ENCODE measurements around the gene ERC1. TPM values are rescaled to one million over a fixed set of nuclear protein-coding genes. Genes with fewer than 3 reads are reported as not detected.

The ERC1 gene
- total RNA-seq, 1 experiment from 2014 or later: 55.1 TPM

DNA sequence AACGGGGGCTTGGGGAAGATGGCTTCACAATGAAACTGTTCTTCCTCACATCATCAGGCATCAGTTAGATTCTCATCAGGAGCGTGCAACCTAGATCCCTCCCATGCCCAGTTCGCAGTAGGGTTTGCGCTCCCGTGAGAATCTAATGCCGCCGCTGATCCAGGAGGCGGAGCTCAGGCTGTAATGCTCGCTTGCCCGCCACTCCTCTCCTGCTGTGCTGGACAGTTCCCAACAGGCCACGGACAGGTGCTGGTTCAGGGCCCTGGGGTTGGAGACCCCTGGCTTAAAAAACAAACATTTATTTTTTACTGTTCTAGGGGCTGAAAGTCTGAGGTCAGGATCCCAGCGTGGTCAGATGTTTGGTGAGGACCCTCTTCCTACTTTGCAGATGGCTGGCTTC lies 422.9 kb downstream of the ERC1 start:
- Mint-ChIP-seq H3K4me3 (ENCODE audit: unreplicated experiment) (no peak overlapping the region), H3K27ac (ENCODE audit: low read depth, unreplicated experiment) (no peak overlapping the region), H3K9me3 (ENCODE audit: unreplicated experiment) (peaks cover 7% of the 10 kb centered on the region), H3K36me3 (ENCODE audit: insufficient read depth, unreplicated experiment) (peaks cover 34% of the 10 kb centered on the region), H3K4me1 (ENCODE audit: insufficient read depth, unreplicated experiment) (peaks cover 6% of the 10 kb centered on the region), H3K27me3 (ENCODE audit: insufficient read depth, unreplicated experiment) (no peaks in the 10 kb centered on the region)
- no peak for DNase-seq (ENCODE audit: unreplicated experiment)
- no TSS peak for BruUV-seq (replicated peaks)
- ChIA-PET CTCF (no interaction called here), POLR2A (interaction anchor here (0.9 kb wide), 1 partner anchor 11 kb away, joined by 4 read pairs; no protein-coding TSS in a partner anchor)
- intact Hi-C loops (cut with micrococcal nuclease): no loop called here
- TF ChIP-seq, protein P1, sequence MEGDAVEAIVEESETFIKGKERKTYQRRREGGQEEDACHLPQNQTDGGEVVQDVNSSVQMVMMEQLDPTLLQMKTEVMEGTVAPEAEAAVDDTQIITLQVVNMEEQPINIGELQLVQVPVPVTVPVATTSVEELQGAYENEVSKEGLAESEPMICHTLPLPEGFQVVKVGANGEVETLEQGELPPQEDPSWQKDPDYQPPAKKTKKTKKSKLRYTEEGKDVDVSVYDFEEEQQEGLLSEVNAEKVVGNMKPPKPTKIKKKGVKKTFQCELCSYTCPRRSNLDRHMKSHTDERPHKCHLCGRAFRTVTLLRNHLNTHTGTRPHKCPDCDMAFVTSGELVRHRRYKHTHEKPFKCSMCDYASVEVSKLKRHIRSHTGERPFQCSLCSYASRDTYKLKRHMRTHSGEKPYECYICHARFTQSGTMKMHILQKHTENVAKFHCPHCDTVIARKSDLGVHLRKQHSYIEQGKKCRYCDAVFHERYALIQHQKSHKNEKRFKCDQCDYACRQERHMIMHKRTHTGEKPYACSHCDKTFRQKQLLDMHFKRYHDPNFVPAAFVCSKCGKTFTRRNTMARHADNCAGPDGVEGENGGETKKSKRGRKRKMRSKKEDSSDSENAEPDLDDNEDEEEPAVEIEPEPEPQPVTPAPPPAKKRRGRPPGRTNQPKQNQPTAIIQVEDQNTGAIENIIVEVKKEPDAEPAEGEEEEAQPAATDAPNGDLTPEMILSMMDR (IDR thresholded peaks at IDR 0.05; ENCODE audit: unreplicated experiment): no peak

DNA sequence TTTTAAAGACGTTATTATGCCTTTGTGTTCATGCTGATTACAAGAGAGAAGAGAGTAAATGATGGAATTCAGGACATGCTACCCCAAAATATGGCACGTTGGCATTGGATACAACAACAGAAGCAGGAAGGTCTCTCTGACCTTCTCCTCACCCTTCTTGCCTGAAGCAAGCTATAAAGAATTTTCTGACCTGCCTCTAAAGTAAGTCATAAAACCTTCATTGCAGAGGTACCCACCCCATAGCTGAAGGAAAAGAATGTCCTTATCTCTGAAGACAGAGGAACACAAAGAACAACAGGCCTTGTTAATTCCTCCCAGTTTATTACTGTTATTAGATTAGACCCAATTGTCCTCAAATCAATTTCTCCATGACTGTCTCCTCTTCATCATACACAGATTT lies 427.1 kb downstream of the ERC1 start:
- peaks cover 6% of the 10 kb centered on the region for H3K4me1 Mint-ChIP-seq (ENCODE audit: insufficient read depth, unreplicated experiment)
- H3K27me3 Mint-ChIP-seq (ENCODE audit: insufficient read depth, unreplicated experiment): no peaks in the 10 kb centered on the region
- intact Hi-C loops (cut with micrococcal nuclease): no loop called here
- no peak for DNase-seq (ENCODE audit: unreplicated experiment)
- CTCF ChIA-PET: no interaction called here
- H3K36me3 Mint-ChIP-seq (ENCODE audit: insufficient read depth, unreplicated experiment): peaks cover 13% of the 10 kb centered on the region
- no TSS peak for BruUV-seq (replicated peaks)
- TF ChIP-seq, protein P1 (IDR thresholded peaks at IDR 0.05; ENCODE audit: unreplicated experiment): no peak
- no peak overlapping the region for H3K27ac Mint-ChIP-seq (ENCODE audit: low read depth, unreplicated experiment)
- peaks cover 7% of the 10 kb centered on the region for H3K9me3 Mint-ChIP-seq (ENCODE audit: unreplicated experiment)
- POLR2A ChIA-PET: no interaction called here
- no peak overlapping the region for H3K4me3 Mint-ChIP-seq (ENCODE audit: unreplicated experiment)

DNA sequence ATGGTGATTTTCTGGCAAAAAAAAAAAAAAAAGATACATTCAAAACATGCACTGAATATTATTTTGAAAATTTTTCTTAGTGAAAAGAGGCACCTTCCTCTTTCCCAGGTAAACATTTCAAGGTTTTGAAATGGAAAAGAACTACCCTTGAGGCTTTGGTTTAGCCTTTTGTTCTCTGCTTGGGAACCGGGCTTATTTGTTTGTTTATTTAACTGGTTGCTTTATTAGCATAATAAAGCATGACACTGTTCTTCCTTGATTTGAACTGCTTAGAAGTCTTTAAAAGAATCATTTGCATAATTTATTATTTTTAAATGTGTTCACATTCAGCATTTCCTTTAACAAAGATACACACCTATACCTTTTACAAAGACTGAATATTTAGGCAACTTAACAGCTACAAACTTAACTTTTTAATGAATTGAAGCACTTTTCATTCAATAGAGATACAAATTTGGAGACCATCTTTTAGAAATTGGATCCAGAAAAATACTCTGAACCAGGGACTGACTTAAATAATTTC lies 428.9 kb downstream of the ERC1 start:
- CTCF ChIA-PET: interaction anchor here (0.7 kb wide), 2 partner anchors 16 to 1321 kb away, joined by 3 read pairs; no protein-coding TSS in a partner anchor
- TF ChIP-seq, protein P1 (IDR thresholded peaks at IDR 0.05; ENCODE audit: unreplicated experiment): no peak
- H3K27me3 Mint-ChIP-seq (ENCODE audit: insufficient read depth, unreplicated experiment): no peaks in the 10 kb centered on the region
- BruUV-seq (replicated peaks): no TSS peak
- intact Hi-C loops (cut with micrococcal nuclease): no loop called here
- no peak overlapping the region for H3K4me3 Mint-ChIP-seq (ENCODE audit: unreplicated experiment)
- no peak for DNase-seq (ENCODE audit: unreplicated experiment)
- H3K4me1 Mint-ChIP-seq (ENCODE audit: insufficient read depth, unreplicated experiment): peaks cover 6% of the 10 kb centered on the region
- POLR2A ChIA-PET: no interaction called here
- H3K9me3 Mint-ChIP-seq (ENCODE audit: unreplicated experiment): peaks cover 7% of the 10 kb centered on the region
- H3K27ac Mint-ChIP-seq (ENCODE audit: low read depth, unreplicated experiment): no peak overlapping the region
- H3K36me3 Mint-ChIP-seq (ENCODE audit: insufficient read depth, unreplicated experiment): peaks cover 10% of the 10 kb centered on the region

DNA sequence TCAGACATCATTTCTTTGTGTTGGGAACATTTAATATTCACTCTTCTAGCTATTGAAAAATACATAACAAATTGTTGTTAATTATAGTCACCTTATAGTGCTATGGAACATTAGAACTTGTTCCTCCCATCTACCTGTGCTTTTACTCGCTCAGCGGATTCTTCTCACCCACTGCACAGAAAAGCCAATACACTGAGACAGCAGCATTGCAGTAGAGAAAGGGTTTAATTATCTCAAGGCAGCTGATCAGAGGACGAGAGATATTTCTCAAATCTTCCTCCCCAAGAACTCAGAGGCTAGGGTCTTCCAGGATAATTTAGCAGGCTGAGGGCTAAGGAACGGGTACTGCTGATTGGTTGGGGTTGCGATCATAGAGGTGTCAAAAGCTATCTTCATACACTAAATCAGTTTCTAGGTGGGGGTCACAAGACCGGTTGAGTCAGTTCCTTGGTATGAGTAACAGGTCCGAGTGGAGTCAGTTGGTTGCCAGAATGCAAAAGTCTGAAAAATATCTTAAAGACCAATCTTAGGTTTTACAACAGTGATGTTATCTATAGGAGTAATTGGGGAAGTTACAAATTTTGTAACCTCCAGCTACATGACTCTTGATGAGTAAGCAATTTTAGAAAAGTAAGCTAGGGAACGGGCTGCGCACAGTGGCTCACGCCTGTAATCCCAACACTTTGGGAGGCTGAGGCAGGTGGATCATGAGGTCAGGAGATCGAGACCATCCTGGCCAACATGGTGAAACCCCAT lies 430.2 kb downstream of the ERC1 start:
- no peak for DNase-seq (ENCODE audit: unreplicated experiment)
- no TSS peak for BruUV-seq (replicated peaks)
- intact Hi-C loops (cut with micrococcal nuclease): no loop called here
- peaks cover 10% of the 10 kb centered on the region for H3K36me3 Mint-ChIP-seq (ENCODE audit: insufficient read depth, unreplicated experiment)
- ChIA-PET CTCF (no interaction called here), POLR2A (no interaction called here)
- H3K27me3 Mint-ChIP-seq (ENCODE audit: insufficient read depth, unreplicated experiment): no peaks in the 10 kb centered on the region
- H3K4me3 Mint-ChIP-seq (ENCODE audit: unreplicated experiment): no peak overlapping the region
- TF ChIP-seq, protein P1 (IDR thresholded peaks at IDR 0.05; ENCODE audit: unreplicated experiment): no peak
- peaks cover 7% of the 10 kb centered on the region for H3K9me3 Mint-ChIP-seq (ENCODE audit: unreplicated experiment)
- peaks cover 6% of the 10 kb centered on the region for H3K4me1 Mint-ChIP-seq (ENCODE audit: insufficient read depth, unreplicated experiment)
- H3K27ac Mint-ChIP-seq (ENCODE audit: low read depth, unreplicated experiment): no peak overlapping the region
